ENCODE results near the gene NUMBL.

Gene NUMBL

DNA sequence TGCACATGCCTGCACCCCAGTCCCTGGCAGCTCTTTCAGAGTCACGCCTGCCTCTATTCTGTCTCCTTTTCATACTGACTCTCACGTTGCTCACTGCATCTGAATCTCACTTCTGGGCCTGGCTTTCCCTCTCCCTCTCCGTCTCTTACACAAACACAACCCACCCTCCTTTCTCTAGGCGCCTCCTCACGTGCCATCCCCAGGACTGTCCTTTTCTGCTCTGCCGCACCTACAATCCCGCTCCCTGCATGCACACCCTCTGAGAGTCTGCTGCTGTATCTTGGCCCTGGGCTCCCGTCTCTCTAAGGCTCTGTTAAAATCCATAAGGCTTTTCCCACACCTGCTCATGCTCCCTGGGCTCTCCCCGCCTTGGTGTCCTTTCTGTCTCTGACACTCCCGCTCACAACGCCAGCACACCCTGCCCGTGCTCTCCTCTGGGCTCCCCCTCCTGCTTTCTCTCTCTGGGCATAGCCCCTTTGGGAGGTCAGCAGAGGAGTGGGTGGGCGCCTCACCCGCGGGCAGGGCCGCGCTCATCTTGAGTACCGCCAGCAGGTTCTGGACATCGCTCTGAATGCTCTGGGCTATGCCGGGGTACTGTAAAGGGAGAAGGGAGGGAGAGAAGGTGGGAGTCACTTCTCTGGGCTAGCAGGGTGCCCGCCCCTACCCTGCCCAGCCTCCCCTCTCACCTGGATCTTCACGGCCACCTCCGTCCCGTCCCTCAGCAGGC, 12.7 kb upstream of the NUMBL start:
- Histone ChIP-seq H3K36me3 (ENCODE audit: control insufficient read depth in 1 of 2, insufficient read depth in 2 of 2, low read length in 2 of 2) (peaks cover 24 to 70% of the 10 kb centered on the region in 2 donors), H3K4me3 (ENCODE audit: low read depth in 1 of 2, low read length in 2 of 2) (no peak overlapping the region), H3K4me1 (ENCODE audit: control insufficient read depth in 1 of 2, insufficient read depth in 2 of 2, low read length in 2 of 2) (no peaks in the 10 kb centered on the region), H3K9ac (ENCODE audit: low read depth in 1 of 2, low read length in 2 of 2) (no peak overlapping the region), H3K9me3 (ENCODE audit: control insufficient read depth in 1 of 2, low read length in 2 of 2) (no peaks in the 10 kb centered on the region), H3K27me3 (ENCODE audit: control insufficient read depth in 1 of 2, insufficient read depth in 2 of 2, low read length in 2 of 2) (no peaks in the 10 kb centered on the region), H3K27ac (ENCODE audit: low read depth, low read length) (no peak overlapping the region)

DNA sequence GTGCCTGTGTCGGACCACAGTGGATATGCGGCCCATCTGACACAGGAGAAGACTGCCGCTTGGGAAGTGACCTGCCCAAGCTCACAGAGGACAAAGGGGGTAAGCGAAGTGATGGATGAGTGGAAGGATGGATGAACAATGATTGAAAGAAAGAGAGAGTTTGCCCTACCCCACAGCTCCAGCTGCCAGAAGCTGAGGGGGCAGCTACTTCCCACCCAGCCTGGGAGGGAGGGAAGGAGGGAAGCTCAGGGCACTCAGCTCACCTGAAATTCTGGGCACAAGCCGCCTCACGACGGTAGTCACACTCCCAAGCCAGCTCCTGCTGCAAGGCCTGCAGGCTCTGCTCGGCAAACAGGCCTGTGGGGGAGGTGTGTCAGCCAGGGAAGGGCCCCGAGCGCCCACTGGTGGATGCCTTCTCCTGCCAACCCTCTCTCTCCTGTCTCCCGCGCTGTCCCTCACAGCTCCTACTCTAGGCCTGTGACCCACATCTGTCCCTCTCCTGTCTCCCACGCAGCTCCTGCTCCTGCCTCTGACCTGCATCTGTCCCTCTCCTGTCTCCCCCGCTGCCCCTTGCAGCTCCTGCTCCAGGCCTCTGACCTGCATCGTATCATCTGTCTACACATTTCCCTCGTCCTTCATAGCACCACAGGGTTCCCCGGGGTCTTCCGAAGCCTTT, 12.0 kb upstream of the NUMBL start:
- Histone ChIP-seq H3K27ac (ENCODE audit: low read depth, low read length) (no peak overlapping the region), H3K4me3 (ENCODE audit: low read depth in 1 of 2, low read length in 2 of 2) (no peak overlapping the region), H3K36me3 (ENCODE audit: control insufficient read depth in 1 of 2, insufficient read depth in 2 of 2, low read length in 2 of 2) (peaks cover 24 to 65% of the 10 kb centered on the region in 2 donors), H3K27me3 (ENCODE audit: control insufficient read depth in 1 of 2, insufficient read depth in 2 of 2, low read length in 2 of 2) (no peaks in the 10 kb centered on the region), H3K9me3 (ENCODE audit: control insufficient read depth in 1 of 2, low read length in 2 of 2) (no peaks in the 10 kb centered on the region), H3K9ac (ENCODE audit: low read depth in 1 of 2, low read length in 2 of 2) (no peak overlapping the region), H3K4me1 (ENCODE audit: control insufficient read depth in 1 of 2, insufficient read depth in 2 of 2, low read length in 2 of 2) (no peaks in the 10 kb centered on the region)

DNA sequence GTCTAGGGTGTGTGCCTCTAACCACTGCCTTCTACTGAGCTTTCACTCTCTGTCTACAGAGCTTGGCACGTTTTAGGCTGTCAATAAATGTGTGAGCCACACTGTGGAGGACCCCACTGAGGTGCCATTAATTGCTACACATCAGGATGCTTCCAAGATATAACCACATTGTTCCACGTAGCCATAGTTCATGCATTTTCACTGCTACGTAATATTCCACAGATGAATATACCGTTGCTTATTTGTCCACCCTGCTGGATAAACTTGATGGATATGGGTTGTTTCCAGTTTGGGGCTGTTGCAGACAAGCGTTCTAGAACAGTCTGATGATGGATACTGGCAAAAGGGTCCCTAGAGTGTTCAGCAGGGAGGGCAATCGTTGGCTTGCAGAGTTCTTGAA, 11.3 kb upstream of the NUMBL start:
- H3K9ac ChIP-seq (ENCODE audit: low read depth in 1 of 2, low read length in 2 of 2), result no peak overlapping the region
- no peak overlapping the region for H3K4me3 ChIP-seq (ENCODE audit: low read depth in 1 of 2, low read length in 2 of 2)
- H3K36me3 ChIP-seq (ENCODE audit: control insufficient read depth in 1 of 2, insufficient read depth in 2 of 2, low read length in 2 of 2), result peaks cover 25 to 65% of the 10 kb centered on the region in 2 donors
- no peaks in the 10 kb centered on the region for H3K27me3 ChIP-seq (ENCODE audit: control insufficient read depth in 1 of 2, insufficient read depth in 2 of 2, low read length in 2 of 2)
- H3K9me3 ChIP-seq (ENCODE audit: control insufficient read depth in 1 of 2, low read length in 2 of 2), result no peaks in the 10 kb centered on the region
- no peak overlapping the region for H3K27ac ChIP-seq (ENCODE audit: low read depth, low read length)
- no peaks in the 10 kb centered on the region for H3K4me1 ChIP-seq (ENCODE audit: control insufficient read depth in 1 of 2, insufficient read depth in 2 of 2, low read length in 2 of 2)

DNA sequence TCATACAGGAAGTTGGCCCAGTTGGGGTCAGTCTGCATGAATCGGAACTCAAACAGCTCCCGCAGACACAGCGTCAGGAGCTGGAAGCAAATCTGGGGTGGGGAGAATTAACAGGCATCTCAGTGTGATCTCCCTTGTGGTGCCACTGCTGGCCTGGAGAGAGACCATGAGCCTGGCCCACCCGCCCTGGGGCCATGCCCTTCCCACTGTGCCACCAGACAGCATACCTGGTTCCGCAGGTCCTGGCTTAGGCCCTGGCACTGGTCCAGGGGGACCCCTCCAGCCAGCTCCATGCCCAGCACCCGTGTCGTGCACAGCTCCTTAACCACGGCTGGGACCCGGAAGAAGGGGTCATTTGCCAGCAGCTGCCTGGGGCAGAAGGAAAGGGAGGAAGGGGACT, 9.6 kb upstream of the NUMBL start:
- no peaks in the 10 kb centered on the region for H3K4me1 ChIP-seq (ENCODE audit: control insufficient read depth in 1 of 2, insufficient read depth in 2 of 2, low read length in 2 of 2)
- no peaks in the 10 kb centered on the region for H3K27me3 ChIP-seq (ENCODE audit: control insufficient read depth in 1 of 2, insufficient read depth in 2 of 2, low read length in 2 of 2)
- no peak overlapping the region for H3K4me3 ChIP-seq (ENCODE audit: low read depth in 1 of 2, low read length in 2 of 2)
- H3K36me3 ChIP-seq (ENCODE audit: control insufficient read depth in 1 of 2, insufficient read depth in 2 of 2, low read length in 2 of 2), result peaks cover 21 to 62% of the 10 kb centered on the region in 2 donors
- H3K9me3 ChIP-seq (ENCODE audit: control insufficient read depth in 1 of 2, low read length in 2 of 2), result no peaks in the 10 kb centered on the region
- H3K9ac ChIP-seq (ENCODE audit: low read depth in 1 of 2, low read length in 2 of 2), result no peak overlapping the region
- no peak overlapping the region for H3K27ac ChIP-seq (ENCODE audit: low read depth, low read length)

DNA sequence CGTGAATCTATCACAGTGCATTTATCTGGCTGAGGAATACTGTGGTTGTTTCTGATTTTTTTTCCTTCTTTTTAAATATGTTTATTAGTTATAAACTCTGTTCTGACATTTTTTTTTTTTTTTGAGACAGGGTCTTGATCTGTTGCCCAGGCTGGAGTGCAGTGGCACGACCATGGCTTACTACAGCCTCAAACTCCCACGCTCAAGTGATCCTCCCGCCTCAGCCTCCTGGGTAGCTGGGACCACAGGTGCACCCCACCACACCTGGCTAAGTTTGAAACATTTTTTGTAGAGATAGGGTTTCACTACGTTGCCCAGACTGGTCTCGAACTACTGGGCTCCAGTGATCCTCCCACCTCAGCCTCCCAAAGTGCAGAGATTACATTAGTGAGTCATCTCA, 6.6 kb upstream of the NUMBL start:
- Histone ChIP-seq H3K4me3 (ENCODE audit: low read depth in 1 of 2, low read length in 2 of 2) (no peak overlapping the region), H3K27me3 (ENCODE audit: control insufficient read depth in 1 of 2, insufficient read depth in 2 of 2, low read length in 2 of 2) (no peaks in the 10 kb centered on the region), H3K4me1 (ENCODE audit: control insufficient read depth in 1 of 2, insufficient read depth in 2 of 2, low read length in 2 of 2) (no peaks in the 10 kb centered on the region), H3K36me3 (ENCODE audit: control insufficient read depth in 1 of 2, insufficient read depth in 2 of 2, low read length in 2 of 2) (peaks cover 10 to 47% of the 10 kb centered on the region in 2 donors), H3K9me3 (ENCODE audit: control insufficient read depth in 1 of 2, low read length in 2 of 2) (no peaks in the 10 kb centered on the region), H3K27ac (ENCODE audit: low read depth, low read length) (no peak overlapping the region), H3K9ac (ENCODE audit: low read depth in 1 of 2, low read length in 2 of 2) (no peak overlapping the region)

DNA sequence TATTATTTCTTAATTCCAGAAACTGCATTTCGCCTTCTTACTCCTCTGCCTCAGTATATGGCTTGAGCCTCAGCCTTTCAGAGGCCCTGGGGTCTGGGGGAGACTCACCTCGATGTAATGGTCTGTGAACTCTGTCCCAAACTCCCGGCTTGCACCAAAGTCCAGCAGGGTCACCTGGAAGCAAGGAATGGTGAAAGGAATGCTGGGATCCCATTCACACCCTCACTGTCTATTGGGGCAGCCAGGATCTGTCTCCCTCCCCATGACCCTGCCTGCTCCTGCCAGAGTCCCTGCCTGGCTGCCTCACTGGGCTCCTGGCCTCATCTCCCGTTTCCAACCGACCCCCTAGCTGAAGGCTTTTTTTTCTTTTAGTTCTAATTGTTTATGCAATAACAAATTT, 5.4 kb upstream of the NUMBL start:
- Histone ChIP-seq H3K9me3 (ENCODE audit: control insufficient read depth in 1 of 2, low read length in 2 of 2) (no peaks in the 10 kb centered on the region), H3K36me3 (ENCODE audit: control insufficient read depth in 1 of 2, insufficient read depth in 2 of 2, low read length in 2 of 2) (peaks cover 8 to 38% of the 10 kb centered on the region in 2 donors), H3K27me3 (ENCODE audit: control insufficient read depth in 1 of 2, insufficient read depth in 2 of 2, low read length in 2 of 2) (no peaks in the 10 kb centered on the region), H3K9ac (ENCODE audit: low read depth in 1 of 2, low read length in 2 of 2) (no peak overlapping the region), H3K27ac (ENCODE audit: low read depth, low read length) (no peak overlapping the region), H3K4me1 (ENCODE audit: control insufficient read depth in 1 of 2, insufficient read depth in 2 of 2, low read length in 2 of 2) (peaks cover 0 to 4% of the 10 kb centered on the region in 2 donors), H3K4me3 (ENCODE audit: low read depth in 1 of 2, low read length in 2 of 2) (no peak overlapping the region)

DNA sequence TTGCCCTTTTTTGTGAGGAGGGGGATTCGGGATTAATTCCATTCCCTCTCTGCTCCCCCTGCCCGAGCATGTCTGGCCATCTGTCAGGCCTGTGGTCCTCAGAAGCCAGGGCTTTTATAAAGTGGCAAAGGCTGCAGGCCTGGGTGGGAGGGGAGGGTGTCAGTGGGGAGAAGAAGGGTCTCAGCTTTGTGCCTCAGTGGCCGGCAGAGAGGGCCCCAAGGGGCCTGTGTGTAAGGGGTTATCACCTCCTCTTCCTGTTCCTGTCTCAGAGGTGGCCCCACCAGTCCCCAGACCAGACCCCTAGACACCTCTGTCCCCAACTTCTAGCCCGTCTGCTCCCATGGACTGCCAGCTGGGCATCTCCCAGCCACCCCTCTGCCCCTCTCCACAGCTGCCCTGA, 3.4 kb upstream of the NUMBL start:
- Histone ChIP-seq H3K36me3 (ENCODE audit: control insufficient read depth in 1 of 2, insufficient read depth in 2 of 2, low read length in 2 of 2) (peaks cover 8 to 22% of the 10 kb centered on the region in 2 donors), H3K4me3 (ENCODE audit: low read depth in 1 of 2, low read length in 2 of 2) (no peak overlapping the region), H3K9ac (ENCODE audit: low read depth in 1 of 2, low read length in 2 of 2) (no peak overlapping the region), H3K27ac (ENCODE audit: low read depth, low read length) (no peak overlapping the region), H3K9me3 (ENCODE audit: control insufficient read depth in 1 of 2, low read length in 2 of 2) (no peaks in the 10 kb centered on the region), H3K27me3 (ENCODE audit: control insufficient read depth in 1 of 2, insufficient read depth in 2 of 2, low read length in 2 of 2) (no peaks in the 10 kb centered on the region), H3K4me1 (ENCODE audit: control insufficient read depth in 1 of 2, insufficient read depth in 2 of 2, low read length in 2 of 2) (peaks cover 0 to 17% of the 10 kb centered on the region in 2 donors)

DNA sequence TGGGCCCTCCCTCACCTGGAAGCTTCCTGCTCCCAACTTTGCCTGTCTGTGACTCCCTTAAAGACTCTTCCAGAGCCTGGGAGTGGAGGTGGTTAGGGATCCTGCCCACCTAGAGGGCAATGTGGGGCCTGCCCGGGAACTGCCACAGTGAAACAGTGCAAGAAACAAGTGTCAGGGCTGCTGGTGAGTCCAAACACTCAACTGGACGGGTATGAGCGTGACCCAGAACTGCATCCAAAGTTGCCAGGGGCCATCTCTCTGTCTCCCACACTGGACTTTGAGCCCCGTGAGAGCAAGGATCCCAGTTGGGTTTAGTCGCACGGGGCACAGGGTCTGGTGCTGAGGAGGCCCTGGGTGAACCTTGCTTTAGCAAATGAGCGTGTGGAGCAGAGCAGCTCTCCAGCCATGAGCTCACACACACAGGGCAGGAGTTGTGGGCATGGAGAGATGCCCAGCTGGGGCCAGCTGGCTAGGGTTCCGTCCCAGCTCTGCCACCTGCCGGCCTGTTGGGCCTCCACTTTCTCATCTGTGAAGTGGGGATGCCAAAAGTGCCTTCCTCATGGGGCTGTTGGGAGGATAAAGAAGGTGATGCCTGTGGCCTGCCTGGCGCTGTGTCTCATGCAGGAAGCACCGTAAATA, 2.8 kb upstream of the NUMBL start:
- Histone ChIP-seq H3K27ac (ENCODE audit: low read depth, low read length) (no peak overlapping the region), H3K4me3 (ENCODE audit: low read depth in 1 of 2, low read length in 2 of 2) (no peak overlapping the region), H3K27me3 (ENCODE audit: control insufficient read depth in 1 of 2, insufficient read depth in 2 of 2, low read length in 2 of 2) (no peaks in the 10 kb centered on the region), H3K9me3 (ENCODE audit: control insufficient read depth in 1 of 2, low read length in 2 of 2) (no peaks in the 10 kb centered on the region), H3K36me3 (ENCODE audit: control insufficient read depth in 1 of 2, insufficient read depth in 2 of 2, low read length in 2 of 2) (peaks cover 8 to 22% of the 10 kb centered on the region in 2 donors), H3K4me1 (ENCODE audit: control insufficient read depth in 1 of 2, insufficient read depth in 2 of 2, low read length in 2 of 2) (peaks cover 0 to 23% of the 10 kb centered on the region in 2 donors), H3K9ac (ENCODE audit: low read depth in 1 of 2, low read length in 2 of 2) (no peak overlapping the region)

DNA sequence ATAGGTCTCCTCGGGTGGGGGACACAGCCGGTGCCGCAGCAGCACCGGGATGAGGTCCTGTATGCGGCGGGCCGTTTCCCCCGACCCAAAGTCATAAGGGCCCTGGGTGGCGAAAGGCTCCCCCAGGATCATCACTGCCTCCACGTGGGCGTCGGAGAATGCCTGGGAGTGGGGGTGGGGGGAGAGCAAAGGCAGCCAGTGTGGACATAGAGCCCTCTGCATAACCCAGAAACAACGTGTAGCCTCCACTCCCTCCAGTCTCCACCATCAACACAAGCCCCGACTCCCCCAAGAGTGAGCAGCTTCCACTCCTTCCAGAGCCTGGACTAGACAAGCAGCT, 1.7 kb upstream of the NUMBL start:
- Histone ChIP-seq H3K9ac (ENCODE audit: low read depth in 1 of 2, low read length in 2 of 2) (no peak overlapping the region), H3K36me3 (ENCODE audit: control insufficient read depth in 1 of 2, insufficient read depth in 2 of 2, low read length in 2 of 2) (peaks cover 8 to 22% of the 10 kb centered on the region in 2 donors), H3K9me3 (ENCODE audit: control insufficient read depth in 1 of 2, low read length in 2 of 2) (no peaks in the 10 kb centered on the region), H3K4me3 (ENCODE audit: low read depth in 1 of 2, low read length in 2 of 2) (no peak overlapping the region), H3K27ac (ENCODE audit: low read depth, low read length) (no peak overlapping the region), H3K27me3 (ENCODE audit: control insufficient read depth in 1 of 2, insufficient read depth in 2 of 2, low read length in 2 of 2) (no peaks in the 10 kb centered on the region), H3K4me1 (ENCODE audit: control insufficient read depth in 1 of 2, insufficient read depth in 2 of 2, low read length in 2 of 2) (peaks cover 0 to 31% of the 10 kb centered on the region in 2 donors)
